Upper lobe of left lung (tissue), 4 donors: ENCODE data around the gene MED12.

Source experiments
- CTCF ChIP-seq, 6 experiments: fragments of 450-650 bp in 4 of 6; fragments of 200-600 bp in 2 of 6; sonication (generic) in 2 of 6; IDR thresholded peaks; one replicate each; pipeline ENCODE4 v1.5.1; 2016 to 2019; ENCODE audit warnings: antibody characterized with exemption in 6 of 6
- EP300 ChIP-seq, 4 donors: sonication (generic); formaldehyde crosslinking; IDR thresholded peaks; one replicate each; pipeline ENCODE4 v1.5.1; 2017; ENCODE audit warnings: antibody characterized with exemption in 4 of 4, control low read depth in 2 of 4
- POLR2A ChIP-seq, 4 donors: fragments of 450-650 bp; IDR thresholded peaks; one replicate each; pipeline ENCODE4 v1.5.1; 2016 to 2017; ENCODE audit warnings: antibody characterized with exemption in 4 of 4, mild to moderate bottlenecking in 2 of 4
- POLR2AphosphoS5 ChIP-seq, 2 donors: sonication (generic); formaldehyde crosslinking; IDR thresholded peaks; one replicate each; pipeline ENCODE4 v1.5.1; 2017; ENCODE audit warnings: antibody characterized with exemption in 2 of 2

GRCh38 chrX:71166461-71166860, 48.1 kb downstream of the MED12 start:
- TF ChIP-seq CTCF (IDR thresholded peaks at IDR 0.05) = no peak
- no peak for TF ChIP-seq POLR2A (IDR thresholded peaks at IDR 0.05)
- no peak for TF ChIP-seq EP300 (IDR thresholded peaks at IDR 0.05)
- no peak for TF ChIP-seq POLR2AphosphoS5 (IDR thresholded peaks at IDR 0.05)
